Retinal pigment epithelial cell (primary cell): Measurements from ENCODE around the gene ANXA4.
"Not testable (repeated sequence)": the region's sequence is repeated elsewhere in the genome, so short reads cannot be mapped to it uniquely, and the experiment has no call there.

ENCODE experiments used
- DNase-seq: peaks from one replicate; pipeline ENCODE4 v3.0.0-alpha.2; 2010; ENCODE audit warnings: low read depth
- H3K4me3 ChIP-seq: 2 replicates; pipeline ENCODE4 v1.5.1; 2011; ENCODE audit warnings: mild to moderate bottlenecking, low read length, control low read depth, moderate library complexity
- TF ChIP-seq, protein P1 (sequence below): conservative IDR thresholded peaks from 2 replicates; pipeline ENCODE4 v1.5.1; 2011; ENCODE audit warnings: low read depth, low read length, control low read depth, inconsistent platforms

Gene ANXA4

DNA sequence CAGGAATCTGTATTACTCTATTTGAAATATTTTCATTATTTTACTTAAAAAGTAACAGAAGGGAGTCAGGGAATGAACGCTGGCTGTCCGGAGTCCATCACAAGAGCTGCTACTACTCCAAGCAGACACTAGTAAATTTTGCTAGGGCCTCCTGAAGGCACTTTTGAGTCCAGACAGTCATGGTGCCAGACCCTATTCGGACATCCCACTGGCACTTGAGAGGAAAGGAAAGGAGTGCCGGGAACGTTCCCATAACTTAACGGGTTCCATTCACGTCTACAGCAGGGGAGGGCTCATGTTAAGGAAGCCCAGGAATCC is 87.0 kb downstream of the ANXA4 start:
- TF ChIP-seq, protein P1, sequence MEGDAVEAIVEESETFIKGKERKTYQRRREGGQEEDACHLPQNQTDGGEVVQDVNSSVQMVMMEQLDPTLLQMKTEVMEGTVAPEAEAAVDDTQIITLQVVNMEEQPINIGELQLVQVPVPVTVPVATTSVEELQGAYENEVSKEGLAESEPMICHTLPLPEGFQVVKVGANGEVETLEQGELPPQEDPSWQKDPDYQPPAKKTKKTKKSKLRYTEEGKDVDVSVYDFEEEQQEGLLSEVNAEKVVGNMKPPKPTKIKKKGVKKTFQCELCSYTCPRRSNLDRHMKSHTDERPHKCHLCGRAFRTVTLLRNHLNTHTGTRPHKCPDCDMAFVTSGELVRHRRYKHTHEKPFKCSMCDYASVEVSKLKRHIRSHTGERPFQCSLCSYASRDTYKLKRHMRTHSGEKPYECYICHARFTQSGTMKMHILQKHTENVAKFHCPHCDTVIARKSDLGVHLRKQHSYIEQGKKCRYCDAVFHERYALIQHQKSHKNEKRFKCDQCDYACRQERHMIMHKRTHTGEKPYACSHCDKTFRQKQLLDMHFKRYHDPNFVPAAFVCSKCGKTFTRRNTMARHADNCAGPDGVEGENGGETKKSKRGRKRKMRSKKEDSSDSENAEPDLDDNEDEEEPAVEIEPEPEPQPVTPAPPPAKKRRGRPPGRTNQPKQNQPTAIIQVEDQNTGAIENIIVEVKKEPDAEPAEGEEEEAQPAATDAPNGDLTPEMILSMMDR: no peak
- no peak for DNase-seq

DNA sequence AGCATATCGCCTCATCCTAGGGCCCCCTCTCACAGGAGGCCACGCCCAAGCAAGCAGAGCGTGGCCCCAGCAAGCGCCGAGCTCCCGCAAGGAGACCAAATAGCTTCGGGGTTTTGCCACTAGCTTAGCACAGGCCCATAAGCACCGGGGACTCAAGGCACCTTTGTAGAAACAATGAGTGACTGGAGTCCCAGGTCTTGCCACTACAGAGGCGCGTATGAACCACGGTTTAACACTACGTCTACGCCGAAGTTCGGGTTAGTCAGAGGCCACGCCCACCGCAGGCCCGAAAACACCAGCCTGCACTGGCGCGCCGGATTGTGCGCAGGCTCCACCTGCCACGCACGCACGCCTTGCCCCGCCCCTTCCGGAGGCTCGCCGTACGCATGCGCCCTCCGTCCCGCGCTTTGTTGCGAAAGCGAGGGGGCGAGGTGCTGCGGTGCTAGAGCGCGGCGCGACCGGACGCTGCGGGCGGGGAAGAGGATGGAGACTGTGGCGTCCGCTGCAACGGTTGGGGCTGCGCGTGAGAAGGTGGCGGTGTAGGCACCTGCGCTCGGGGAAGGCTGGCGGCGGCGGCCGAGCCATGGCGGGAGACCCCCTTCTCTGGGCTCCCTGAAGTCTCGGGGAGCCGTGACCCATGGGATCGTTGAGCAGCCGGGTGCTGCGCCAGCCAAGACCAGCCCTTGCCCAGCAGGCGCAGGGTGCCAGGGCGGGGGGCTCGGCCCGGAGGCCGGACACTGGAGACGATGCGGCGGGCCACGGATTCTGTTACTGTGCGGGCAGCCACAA is 87.5 kb downstream of the ANXA4 start, which contains the start of gene GMCL1:
Gene GMCL1 (plus strand): TSS at position 405 of the 789 bp plus-strand sequence. CDS start 233 bp downstream, at position 638.
- DNase-seq: peak; percentile 79
- TF ChIP-seq, protein P1: no peak
- peak within 1 kb of the TSS; percentile 83 for H3K4me3 ChIP-seq

More for the DNA sequence above, 87.0 kb downstream of the ANXA4 start:
- peak overlapping the region; percentile 83 for H3K4me3 ChIP-seq

DNA sequence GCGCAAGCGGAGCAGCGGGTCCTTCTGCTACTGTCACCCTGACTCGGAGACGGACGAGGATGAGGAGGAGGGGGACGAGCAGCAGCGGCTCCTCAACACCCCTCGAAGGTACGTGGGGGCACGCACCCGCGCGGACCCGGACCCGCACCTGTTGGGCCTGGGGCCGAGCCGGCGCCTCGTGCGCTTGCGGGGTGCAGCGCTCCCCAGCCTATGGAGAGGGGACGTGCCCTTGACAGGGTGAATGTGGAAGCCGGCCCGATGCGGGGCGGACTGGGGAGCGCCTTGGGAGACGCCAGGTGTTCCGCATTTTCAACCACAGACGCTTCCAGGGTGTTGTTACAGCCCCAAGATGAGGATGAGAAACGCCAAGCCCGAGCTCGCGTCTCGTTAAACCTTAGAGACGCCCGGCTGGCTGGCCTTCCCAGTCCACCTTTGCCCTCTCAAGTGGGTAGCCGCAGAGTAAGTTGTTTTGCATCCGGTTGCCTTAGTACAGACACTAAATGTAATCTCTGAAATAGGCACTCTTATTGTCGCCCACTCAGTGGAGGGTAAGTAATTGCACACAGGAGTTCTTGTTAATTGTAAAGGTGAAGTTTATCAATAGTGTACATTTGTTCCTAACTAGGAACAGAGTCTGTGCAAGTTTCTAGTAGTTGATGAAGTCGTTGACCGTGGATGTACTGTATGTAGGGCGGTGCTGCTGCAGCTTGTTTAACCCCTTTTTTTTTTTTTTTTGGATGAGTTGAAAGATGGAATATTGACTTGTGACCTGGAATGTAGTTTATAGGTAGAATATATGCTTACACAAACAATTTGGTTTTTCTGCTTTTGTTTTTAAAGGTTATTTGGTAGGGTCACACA is 88.3 kb downstream of the ANXA4 start:
- TF ChIP-seq, protein P1: no peak
- no peak for DNase-seq
- peak overlapping the region; percentile 83 for H3K4me3 ChIP-seq

DNA sequence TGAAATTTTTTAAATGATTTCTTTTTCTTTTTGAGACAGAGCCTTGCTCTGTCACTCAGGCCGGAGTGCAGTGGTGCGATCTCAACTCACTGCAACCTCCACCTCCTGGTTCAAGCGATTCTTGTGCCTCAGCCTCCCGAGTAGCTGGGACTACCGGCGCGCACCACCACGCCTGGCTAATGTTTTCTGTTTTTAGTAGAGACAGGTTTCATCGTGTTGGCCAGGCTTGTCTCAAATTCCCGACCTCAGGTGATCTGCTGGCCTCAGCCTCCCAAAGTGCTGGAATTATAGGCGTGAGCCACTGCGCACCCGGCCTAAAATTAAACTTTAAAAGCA is 88.9 kb downstream of the ANXA4 start:
- H3K4me3 ChIP-seq: peak overlapping the region; percentile 83
- not testable (repeated sequence) for DNase-seq

DNA sequence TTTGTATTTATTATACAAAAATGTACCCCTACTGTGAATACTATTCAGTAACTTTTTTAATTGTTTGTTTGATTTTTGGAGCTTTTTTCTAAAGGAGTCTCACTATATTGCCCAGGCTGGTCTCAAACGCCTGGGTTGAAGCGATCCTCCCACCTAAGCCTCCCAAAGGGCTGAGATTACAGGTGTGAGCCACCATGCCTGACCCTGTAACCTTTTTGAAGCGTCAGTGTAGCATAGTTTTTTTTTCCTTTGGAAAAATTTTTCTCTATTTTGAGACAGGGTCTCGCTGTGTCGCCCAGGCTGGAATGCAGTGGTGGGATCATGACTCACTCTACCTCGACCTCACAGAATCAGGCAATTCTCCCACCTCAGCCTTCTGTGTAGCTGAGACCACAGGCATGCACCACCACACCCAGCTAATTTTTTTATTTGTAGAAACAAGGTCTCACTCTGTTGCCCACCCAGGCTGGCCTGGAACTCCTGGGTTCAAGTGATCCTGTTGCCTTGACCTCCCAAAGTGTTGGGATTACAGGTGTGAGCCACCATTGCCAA is 89.5 kb downstream of the ANXA4 start:
- DNase-seq: no peak

GRCh38 chr2:69833752-69834151 is 91.8 kb downstream of the ANXA4 start:
- TF ChIP-seq, protein P1: no peak
- H3K4me3 ChIP-seq: no peak overlapping the region
- DNase-seq: no peak

More for the DNA sequence above, 89.5 kb downstream of the ANXA4 start:
- TF ChIP-seq, protein P1: no peak
- H3K4me3 ChIP-seq: no peak overlapping the region

DNA sequence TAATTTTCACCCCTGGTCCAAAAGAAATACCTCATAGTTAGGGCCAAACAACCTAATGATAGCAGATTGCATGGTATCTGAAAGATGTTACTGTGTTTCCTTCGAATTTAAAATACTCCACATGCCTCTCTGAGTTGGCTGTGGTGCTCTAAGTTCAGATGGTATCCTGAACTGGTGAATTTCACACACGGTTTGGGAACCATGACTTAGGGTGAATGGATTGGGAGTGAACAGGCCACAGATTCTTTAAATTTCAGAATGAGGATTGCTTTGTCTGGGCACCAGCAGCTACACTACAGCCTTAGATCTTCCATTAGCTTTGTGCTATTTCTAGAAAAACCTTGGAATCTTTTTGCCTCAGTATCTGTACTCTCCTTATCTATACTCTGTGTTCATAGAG is 93.7 kb downstream of the ANXA4 start:
- DNase-seq: no peak
- no peak overlapping the region for H3K4me3 ChIP-seq
- TF ChIP-seq, protein P1: no peak
